ENCODE measurements around the gene E2F2.

Gene E2F2

DNA sequence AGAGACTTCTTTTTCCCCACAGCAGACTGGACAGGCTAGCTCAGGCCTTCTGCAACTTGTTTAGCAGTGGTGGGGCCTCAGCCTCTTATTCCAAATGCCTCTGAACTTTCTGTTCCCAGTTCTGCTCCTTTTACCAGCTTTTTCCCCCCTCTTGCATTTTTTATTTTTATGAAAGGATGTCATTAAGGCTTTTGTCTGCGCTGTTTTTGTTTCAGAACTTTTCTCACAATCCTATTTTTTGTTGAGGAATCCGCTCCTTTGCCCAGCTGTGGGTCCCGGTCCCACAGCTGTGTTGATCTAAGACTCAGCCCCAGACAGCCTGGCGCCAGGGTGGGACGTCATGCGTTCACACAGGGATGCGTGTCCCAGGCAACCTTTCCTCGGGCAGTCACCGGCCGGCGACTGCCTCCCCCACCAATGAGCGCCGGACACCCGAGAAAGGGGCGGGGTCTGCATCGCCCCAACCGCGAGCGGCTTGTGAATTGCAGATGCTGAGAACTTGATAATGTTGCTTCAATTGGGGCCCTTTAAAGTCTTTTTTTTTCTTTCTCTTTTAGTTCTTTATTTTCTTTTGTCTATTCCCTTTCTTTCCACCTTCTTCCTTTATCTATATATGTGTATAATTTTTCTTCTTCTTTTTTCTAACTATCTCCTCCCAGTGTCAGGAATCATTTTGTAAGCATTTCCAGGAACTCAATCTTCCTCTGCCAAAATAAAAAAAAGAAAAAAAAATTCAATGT is 31.3 kb upstream of the E2F2 start:
- DNase-seq: peak; percentile 45

GRCh38 chr1:23561813-23562100 is 30.7 kb upstream of the E2F2 start:
- DNase-seq: no peak

GRCh38 chr1:23561076-23561812 is 30.2 kb upstream of the E2F2 start:
- no peak for DNase-seq

- DNase-seq: no peak
Observed at GRCh38 chr1:23559985-23560741, 29.1 kb upstream of the E2F2 start.

DNA sequence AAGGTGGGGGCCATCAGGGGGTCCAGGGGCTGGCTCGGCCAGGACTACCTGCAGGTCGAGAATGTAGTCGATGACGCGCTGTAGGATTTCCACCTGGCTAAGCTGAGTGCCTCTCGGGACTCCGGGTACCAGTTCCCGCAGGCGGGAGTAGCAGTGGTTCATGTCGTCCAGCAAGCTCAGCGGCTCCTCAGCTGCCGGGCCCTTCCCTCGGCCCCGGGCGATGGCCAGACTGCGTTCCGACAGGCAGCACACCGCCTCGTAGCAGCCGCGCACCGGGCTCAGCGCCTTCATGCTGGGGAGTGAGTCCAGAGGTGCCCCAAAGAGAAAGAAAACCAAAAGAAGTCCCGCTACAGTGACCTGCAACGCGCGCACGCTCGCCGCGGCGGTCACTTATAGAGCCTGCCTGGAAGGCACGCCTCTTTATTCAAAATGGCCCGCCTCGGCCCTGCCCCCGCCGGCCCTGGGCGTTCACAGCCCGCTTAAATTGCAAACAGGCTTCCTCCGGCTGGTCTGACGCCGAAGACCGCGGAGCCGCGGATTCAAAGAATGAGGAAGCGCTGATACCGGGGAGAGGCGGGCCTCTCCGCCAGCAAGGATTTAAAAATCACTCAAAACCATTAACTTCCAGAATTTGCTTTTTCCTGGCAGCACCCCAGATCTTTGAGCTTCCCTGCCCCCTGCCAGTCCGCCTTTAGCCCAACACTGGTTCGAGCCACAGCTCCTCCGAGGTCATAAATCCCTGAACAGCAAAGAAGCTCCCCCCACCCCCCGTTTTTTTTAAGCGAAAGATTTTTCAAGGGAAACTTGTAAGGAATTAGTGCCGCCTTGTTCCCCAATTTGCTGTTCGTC is 28.3 kb upstream of the E2F2 start, which contains the start of gene ID3:
Gene ID3, minus strand, starts transcription at position 366 of the 849 bp plus-strand sequence. Its CDS starts 75 bp downstream, at position 291.
- DNase-seq: peak; percentile 96

DNA sequence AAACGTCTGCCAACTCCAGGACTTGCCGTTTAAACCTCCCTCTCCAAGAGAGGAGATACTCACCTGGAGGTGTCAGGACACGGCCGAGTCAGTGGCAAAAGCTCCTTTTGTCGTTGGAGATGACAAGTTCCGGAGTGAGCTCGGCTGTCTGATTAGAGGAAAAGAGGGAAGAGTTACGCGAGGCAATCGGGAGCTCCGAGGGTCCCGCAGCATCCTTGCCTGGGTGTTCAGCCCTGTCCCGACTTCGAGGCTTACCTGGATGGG is 27.8 kb upstream of the E2F2 start:
- DNase-seq: peak; percentile 41

DNA sequence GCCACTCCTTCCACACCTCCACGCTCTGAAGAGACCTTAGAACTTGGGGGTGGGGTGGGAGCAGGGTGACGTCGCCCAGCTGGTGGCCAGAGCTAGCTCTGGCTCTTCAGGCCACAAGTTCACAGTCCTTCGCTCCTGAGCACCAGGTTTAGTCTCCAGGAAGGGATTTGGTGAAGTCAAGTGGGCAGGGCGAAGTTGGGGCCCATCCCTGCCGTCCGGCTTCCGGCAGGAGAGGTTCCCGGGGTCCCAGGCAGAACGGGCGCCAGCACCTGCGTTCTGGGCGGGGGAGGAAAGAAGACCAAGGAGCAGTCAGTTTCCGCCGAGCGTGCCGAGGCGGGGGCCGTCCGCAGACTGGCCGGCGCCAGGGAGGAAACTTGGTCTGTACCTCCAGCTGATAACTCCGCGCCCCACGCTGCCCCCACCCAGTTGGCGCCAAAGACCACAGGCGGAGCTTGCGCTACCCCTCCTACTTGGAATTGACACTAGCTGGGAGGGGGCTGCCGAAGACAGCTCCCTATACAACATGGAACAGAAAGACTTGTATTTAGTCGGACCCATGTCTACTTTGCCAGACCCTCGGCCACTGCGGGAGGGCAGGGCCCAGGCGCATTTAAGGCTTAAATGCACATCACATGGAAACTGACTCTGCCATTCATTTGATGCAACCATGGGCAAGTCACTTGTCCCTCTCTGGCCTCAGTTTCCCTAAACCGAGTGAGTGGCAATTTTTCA is 27.3 kb upstream of the E2F2 start:
- peak; percentile 69 for DNase-seq

GRCh38 chr1:23557471-23558124 is 26.6 kb upstream of the E2F2 start:
- peak; percentile 30 for DNase-seq

DNA sequence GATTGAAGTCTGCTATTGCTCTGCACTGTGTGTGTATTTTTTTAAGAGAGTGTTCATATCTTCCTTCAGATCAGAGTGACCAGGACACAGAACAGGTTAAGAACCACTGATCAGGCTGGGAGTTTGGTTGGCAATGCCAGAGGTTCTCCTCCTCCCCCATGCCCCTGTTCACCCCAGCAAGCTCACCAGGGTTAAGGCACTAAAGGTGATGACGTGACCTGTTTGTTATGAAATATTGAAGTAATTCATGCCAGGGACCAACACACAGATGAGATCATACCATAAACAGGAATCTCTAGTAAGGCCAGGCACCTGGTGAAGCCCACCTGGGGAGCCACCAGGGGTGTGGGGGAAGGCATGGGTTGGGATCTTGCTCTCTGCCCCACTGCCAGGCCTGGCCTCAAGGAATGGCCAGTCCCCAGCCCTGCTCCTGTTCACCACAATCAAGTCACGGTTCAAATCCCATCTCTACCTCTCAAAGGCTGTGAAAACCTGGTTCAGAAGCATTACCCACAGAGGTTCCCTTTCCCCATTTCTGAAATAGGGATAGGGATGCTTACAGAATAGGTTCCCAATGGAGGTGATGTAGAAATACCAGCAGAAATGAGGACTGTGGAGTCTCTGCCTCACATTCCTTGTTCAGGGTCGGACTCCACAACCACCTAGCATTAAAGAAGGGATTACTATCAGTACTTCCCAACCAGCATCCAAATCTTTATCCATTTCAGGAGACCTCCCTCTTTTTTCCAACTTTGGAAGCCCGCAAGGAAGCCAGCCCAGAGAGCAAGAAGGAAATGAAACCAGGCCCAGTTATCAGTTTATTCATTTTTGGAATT is 25.8 kb upstream of the E2F2 start:
- no peak for DNase-seq

DNA sequence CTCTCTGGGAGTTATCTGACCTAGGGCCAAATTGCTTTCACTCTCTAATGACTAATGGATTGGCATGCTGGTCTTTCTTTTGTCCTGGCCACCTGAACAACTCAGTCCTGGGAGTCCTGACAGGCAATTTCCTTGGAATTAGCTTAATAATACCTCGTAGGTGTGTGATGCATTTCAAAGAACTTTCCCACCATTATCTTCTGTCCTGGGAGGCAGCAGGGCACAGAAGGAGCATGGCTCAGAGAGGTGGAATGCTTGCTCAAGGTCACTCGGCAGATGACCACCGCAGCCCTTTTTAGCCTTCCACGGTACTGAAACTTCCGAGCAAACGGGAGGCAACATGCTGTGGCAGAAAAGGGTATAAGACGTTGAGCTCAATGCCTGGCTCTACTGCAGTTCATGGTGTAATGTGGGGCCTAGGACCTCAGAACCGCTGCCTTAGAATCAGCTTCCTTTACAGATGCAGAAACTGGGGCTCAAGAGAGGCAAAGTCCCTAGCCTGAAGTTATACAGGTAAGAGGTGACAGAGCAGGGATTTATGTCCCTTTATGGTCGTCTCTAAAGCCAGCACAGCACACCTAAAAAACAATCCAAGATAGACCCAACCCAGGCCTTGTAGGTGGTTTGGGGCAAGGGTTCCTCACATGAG is 25.1 kb upstream of the E2F2 start:
- DNase-seq: no peak

DNA sequence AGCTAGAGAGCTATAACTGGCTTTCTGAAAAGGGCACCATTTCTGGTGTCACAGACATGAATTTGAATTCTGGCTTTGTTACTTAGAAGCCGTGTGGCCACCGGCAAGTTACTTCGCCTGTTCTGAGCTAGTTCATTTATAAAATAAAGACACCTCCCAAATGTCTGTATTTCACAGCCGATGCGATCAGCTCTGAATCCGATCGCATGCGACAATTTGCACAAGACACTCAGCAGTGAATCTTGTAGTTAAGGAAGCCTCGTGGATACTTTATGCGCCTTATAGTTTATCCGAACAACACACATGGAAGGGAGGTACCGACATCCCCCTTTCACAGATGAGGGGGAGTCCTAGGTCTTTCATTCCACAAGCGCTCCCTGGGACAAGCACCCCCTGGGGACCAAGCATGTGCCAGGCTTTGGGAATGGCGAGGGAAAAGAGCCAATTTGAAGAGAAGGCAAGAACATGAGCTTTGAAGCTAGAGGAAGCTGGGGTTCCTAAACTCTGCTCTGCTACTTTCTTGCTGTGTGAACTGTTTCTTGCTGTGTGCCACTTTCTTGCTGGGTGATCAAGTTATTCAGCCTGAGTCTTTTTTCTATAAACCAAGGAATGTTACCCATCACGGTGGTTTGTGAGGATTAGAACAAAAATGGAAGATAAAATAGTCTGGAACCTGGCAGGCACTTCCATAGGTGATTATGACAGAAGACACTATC is 24.4 kb upstream of the E2F2 start:
- no peak for DNase-seq

DNA sequence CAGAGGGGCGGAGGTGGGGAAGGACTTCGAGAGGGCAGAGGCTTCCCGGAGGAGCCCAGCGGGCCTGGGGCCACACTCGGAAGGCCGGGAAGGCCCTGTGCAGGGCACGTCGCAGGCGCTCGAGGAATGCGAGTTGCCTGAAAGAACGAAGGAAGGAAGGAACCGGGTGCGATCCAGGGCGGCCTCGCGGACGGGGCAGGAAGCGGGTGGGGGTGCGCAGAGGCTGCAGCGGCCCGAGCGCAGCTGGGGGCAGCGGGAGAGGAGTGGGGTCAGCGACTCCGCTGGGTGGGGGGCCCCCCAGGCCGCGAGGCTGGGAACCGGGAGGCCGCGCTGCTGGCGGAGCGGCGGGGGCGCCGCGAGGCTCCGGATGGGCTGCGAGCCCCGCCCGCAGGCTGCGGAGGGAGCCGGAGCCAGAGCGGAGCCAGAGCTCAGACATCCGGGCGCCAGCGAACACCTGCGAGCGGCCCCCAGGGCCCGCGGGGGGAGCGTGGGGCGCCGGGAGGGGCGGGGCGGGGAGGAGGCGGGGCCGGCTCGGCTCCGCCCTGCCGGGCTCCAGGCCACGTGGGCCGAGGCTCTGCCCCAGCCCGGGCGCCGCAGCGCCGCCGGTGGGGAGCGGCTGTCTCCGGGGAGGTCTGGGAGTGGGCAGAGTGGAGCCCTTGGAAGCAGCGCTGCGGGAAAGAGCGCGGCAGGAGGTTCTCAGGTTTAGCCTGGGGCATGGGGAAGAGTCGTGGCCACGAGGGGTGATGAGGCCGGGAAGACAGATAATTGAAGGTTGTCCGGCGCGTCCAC is 23.6 kb upstream of the E2F2 start:
- DNase-seq: peak; percentile 84

DNA sequence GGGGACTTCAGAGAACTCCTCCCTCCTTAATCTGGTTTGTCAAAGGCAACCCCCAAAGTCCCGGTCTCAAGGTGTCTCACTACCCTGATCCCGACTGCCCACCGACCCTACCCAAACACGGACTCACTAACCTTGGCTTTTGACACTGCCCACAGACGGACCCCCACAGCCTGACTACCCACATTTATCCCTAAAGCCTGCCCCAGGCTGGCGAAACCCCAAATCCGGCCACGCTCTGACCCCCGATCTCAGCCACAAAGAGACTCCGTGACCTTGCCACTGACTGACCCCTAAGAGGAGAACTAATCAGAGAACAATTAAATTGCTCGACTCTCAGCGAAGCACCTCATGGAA is 23.1 kb upstream of the E2F2 start:
- DNase-seq: no peak

- DNase-seq: no peak
Observed at GRCh38 chr1:23553231-23554126, 22.4 kb upstream of the E2F2 start.

GRCh38 chr1:23551849-23552248 is 20.8 kb upstream of the E2F2 start:
- no peak for DNase-seq

DNA sequence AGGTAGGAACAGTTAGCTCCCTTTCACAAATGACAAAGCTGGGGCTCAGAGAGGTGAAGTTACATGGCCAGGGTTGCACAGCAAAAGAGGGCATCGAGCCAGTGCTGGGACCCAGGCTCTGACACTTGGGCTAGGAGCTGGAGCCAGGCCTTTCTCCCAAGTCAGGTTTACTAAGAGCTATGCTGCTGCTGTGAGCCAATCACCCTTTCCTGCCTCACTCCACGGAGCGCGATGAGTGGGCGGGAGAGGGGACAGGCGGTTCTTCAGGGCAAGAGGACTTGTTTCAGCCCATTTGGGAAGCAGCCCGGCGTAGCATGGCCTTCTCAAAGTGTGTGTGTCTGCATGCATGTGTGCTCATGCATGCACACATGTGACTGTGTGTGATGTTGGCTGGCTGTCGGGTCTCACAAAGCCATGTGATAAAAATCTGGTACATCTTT is 17.7 kb upstream of the E2F2 start:
- DNase-seq: no peak

GRCh38 chr1:23546897-23547584 is 16.0 kb upstream of the E2F2 start:
- no peak for DNase-seq
